Esophagus squamous epithelium (tissue), 5 donors: Measurements from ENCODE around the gene APOO. TPM values are rescaled to one million over a fixed set of nuclear protein-coding genes. Genes with fewer than 3 reads are reported as not detected.
"Not testable (repeated sequence)": the region's sequence is repeated elsewhere in the genome, so short reads cannot be mapped to it uniquely, and the experiment has no call there.

Experiments used
- DNase-seq: peaks from one replicate; lab custom pipeline; 2025; lab: John Stamatoyannopoulos, UW
- H3K27ac ChIP-seq, 4 donors: fragments of 200-600 bp; sonication (generic); one replicate each; pipeline ENCODE4 v1.5.1; 2016 to 2019; ENCODE audit warnings: mild to moderate bottlenecking in 1 of 4
- H3K27me3 ChIP-seq, 4 donors: fragments of 200-600 bp; sonication (generic); 1 replicate in 3 of 4; 2 replicates in 1 of 4; pipeline versions ENCODE4 v1.5.1 to v1.6.0; 2017 to 2021; ENCODE audit warnings: antibody characterized with exemption in 1 of 4
- H3K36me3 ChIP-seq, 3 donors: fragments of 200-600 bp; sonication (generic); one replicate each; pipeline ENCODE4 v1.5.1; 2016 to 2019
- H3K4me1 ChIP-seq, 3 donors: fragments of 200-600 bp; sonication (generic); one replicate each; pipeline ENCODE4 v1.5.1; 2017 to 2019
- H3K4me3 ChIP-seq, 4 donors: fragments of 200-600 bp; sonication (generic); 1 replicate in 3 of 4; 2 replicates in 1 of 4; pipeline ENCODE4 v1.5.1; 2016 to 2019; ENCODE audit warnings: mild to moderate bottlenecking in 2 of 4, moderate library complexity in 1 of 4
- H3K9me3 ChIP-seq, 3 donors: fragments of 200-600 bp; sonication (generic); one replicate each; pipeline ENCODE4 v1.5.1; 2016 to 2019
- CTCF ChIP-seq, 6 experiments: fragments of 450-650 bp in 4 of 6; fragments of 200-600 bp in 2 of 6; sonication (generic) in 2 of 6; IDR thresholded peaks; one replicate each; pipeline ENCODE4 v1.5.1; 2016 to 2019; ENCODE audit warnings: antibody characterized with exemption in 6 of 6, mild to moderate bottlenecking in 4 of 6, moderate library complexity in 4 of 6
- POLR2A ChIP-seq, 4 donors: fragments of 450-650 bp; IDR thresholded peaks; one replicate each; pipeline ENCODE4 v1.6.1; 2017; ENCODE audit warnings: antibody characterized with exemption in 4 of 4, mild to moderate bottlenecking in 4 of 4, moderate library complexity in 3 of 4
- WGBS, 2 donors: methylation state at CpG; one replicate each; pipeline ENCODE4 v1.1.5; 2018; 5-methylcytosine and 5-hydroxymethylcytosine counted together
- intact Hi-C: fragments of 100-400 bp; cut with DNase I; formaldehyde crosslinking; loops from one replicate; pipeline ENCODE4 v1.15.0; 2022
- total RNA-seq, 4 donors: library from RNA; depleted of rRNA; stranded (reverse); fragments of >200 nt; gene quantifications; one replicate each; pipeline ENCODE4 v1.1.0, GENCODE V29; 2016
- donor health status: DM: yes; HTN: yes; CAD: no.

Gene APOO
- total RNA-seq, 4 donors from 2014 or later: 10.5 to 25.1 (median 13.7) TPM

- Histone ChIP-seq H3K36me3 (no peaks in the 10 kb centered on the region), H3K9me3 (no peaks in the 10 kb centered on the region), H3K27me3 (no peaks in the 10 kb centered on the region), H3K4me3 (no peak overlapping the region), H3K4me1 (peaks cover 4 to 56% (median 8%) of the 10 kb centered on the region in 3 donors), H3K27ac (peak overlapping the region; percentile 11 to 82 (median 70))
- no peak for DNase-seq
- WGBS, 2 donors: 73 to 77% methylated on average over 7 to 12 of the region's 12 CpGs
- no peak for TF ChIP-seq POLR2A (IDR thresholded peaks at IDR 0.05)
- intact Hi-C loops: loop anchor here (10.0 kb wide), 2 partner anchors 154 to 206 kb away; partner anchors contain the start of gene EIF2S3
Observed at GRCh38 chrX:23900220-23900797, 7.4 kb downstream of the APOO start.

GRCh38 chrX:23898412-23898959 lies 9.3 kb downstream of the APOO start:
- Histone ChIP-seq H3K27ac (peak overlapping the region in 3 of 4 donors; percentile 24 to 78 (median 39)), H3K4me3 (no peak overlapping the region), H3K36me3 (no peaks in the 10 kb centered on the region), H3K9me3 (no peaks in the 10 kb centered on the region), H3K4me1 (peaks cover 4 to 56% (median 8%) of the 10 kb centered on the region in 3 donors), H3K27me3 (no peaks in the 10 kb centered on the region)
- 29 to 45% methylated on average over 2 to 3 of the region's 3 CpGs for WGBS, 2 donors
- TF ChIP-seq CTCF (IDR thresholded peaks at IDR 0.05) (no peak), POLR2A (IDR thresholded peaks at IDR 0.05) (no peak)
- DNase-seq: no peak
- intact Hi-C loops: no loop called here

- Histone ChIP-seq H3K9me3 (no peaks in the 10 kb centered on the region), H3K27me3 (no peaks in the 10 kb centered on the region), H3K27ac (peak overlapping the region in 3 of 4 donors; percentile 28 to 46 (median 39)), H3K4me1 (peaks cover 4 to 49% (median 6%) of the 10 kb centered on the region in 3 donors), H3K4me3 (no peak overlapping the region), H3K36me3 (no peaks in the 10 kb centered on the region)
- intact Hi-C loops: no loop called here
- DNase-seq: no peak
- 16 to 64% methylated on average over 2 of the region's 2 CpGs for WGBS, 2 donors
- TF ChIP-seq CTCF (IDR thresholded peaks at IDR 0.05) (no peak), POLR2A (IDR thresholded peaks at IDR 0.05) (no peak)
Observed at GRCh38 chrX:23896981-23897380, 10.8 kb downstream of the APOO start.

GRCh38 chrX:23896539-23896938 lies 11.2 kb downstream of the APOO start:
- H3K36me3 ChIP-seq, H3K9me3 ChIP-seq, DNase-seq, intact Hi-C loops, H3K4me3 ChIP-seq, H3K27me3 ChIP-seq: not testable (repeated sequence)
- Histone ChIP-seq H3K4me1 (peaks cover 2 to 45% (median 4%) of the 10 kb centered on the region in 3 donors), H3K27ac (peak overlapping the region in 1 of 4 donors; percentile 28)
- 53 to 76% methylated on average over 2 to 4 of the region's 4 CpGs for WGBS, 2 donors

- peaks cover 0 to 29% (median 0%) of the 10 kb centered on the region in 3 donors for H3K4me1 ChIP-seq
- H3K4me3 ChIP-seq, H3K9me3 ChIP-seq, DNase-seq, H3K27ac ChIP-seq, intact Hi-C loops, H3K27me3 ChIP-seq, H3K36me3 ChIP-seq: not testable (repeated sequence)
- 90 to 95% methylated on average over 4 to 6 of the region's 6 CpGs for WGBS, 2 donors
Observed at GRCh38 chrX:23894993-23895392, 12.7 kb downstream of the APOO start.

GRCh38 chrX:23890933-23891332 lies 16.8 kb downstream of the APOO start:
- Histone ChIP-seq H3K9me3 (no peaks in the 10 kb centered on the region), H3K4me3 (no peak overlapping the region), H3K36me3 (no peaks in the 10 kb centered on the region), H3K4me1 (no peaks in the 10 kb centered on the region), H3K27me3 (no peaks in the 10 kb centered on the region), H3K27ac (no peak overlapping the region)
- 90 to 92% methylated on average over 4 of the region's 4 CpGs for WGBS, 2 donors
- intact Hi-C loops: no loop called here
- DNase-seq: no peak
- TF ChIP-seq POLR2A (IDR thresholded peaks at IDR 0.05) (no peak), CTCF (IDR thresholded peaks at IDR 0.05) (no peak)
